Ascending aorta (tissue), 2 donors: Measurements from ENCODE around the gene LAMC1. TPM values are rescaled to one million over a fixed set of nuclear protein-coding genes. Genes with fewer than 3 reads are reported as not detected.

Source experiments
- DNase-seq, 2 donors: peaks; one replicate each; pipeline ENCODE4 v3.0.0-alpha.2; 2019; ENCODE audit warnings: low spot score in 2 of 2
- H3K27ac ChIP-seq, 2 donors: fragments of 200-600 bp; sonication (generic); one replicate each; pipeline ENCODE4 v1.5.1; 2016 to 2017; ENCODE audit warnings: mild to moderate bottlenecking in 1 of 2
- H3K27me3 ChIP-seq: fragments of 200-600 bp; sonication (generic); one replicate; pipeline ENCODE4 v1.5.1; 2017
- H3K36me3 ChIP-seq, 2 donors: fragments of 200-600 bp; sonication (generic); one replicate each; pipeline ENCODE4 v1.5.1; 2016
- H3K4me1 ChIP-seq, 2 donors: fragments of 200-600 bp; sonication (generic); one replicate each; pipeline ENCODE4 v1.5.1; 2016 to 2017; ENCODE audit warnings: mild to moderate bottlenecking in 1 of 2
- H3K4me3 ChIP-seq, 2 donors: fragments of 200-600 bp; sonication (generic); one replicate each; pipeline ENCODE4 v1.5.1; 2016 to 2017; ENCODE audit warnings: mild to moderate bottlenecking in 1 of 2
- H3K9me3 ChIP-seq, 2 donors: fragments of 200-600 bp; sonication (generic); one replicate each; pipeline ENCODE4 v1.5.1; 2016
- intact Hi-C: fragments of 100-400 bp; cut with DNase I; formaldehyde crosslinking; loops from one replicate; pipeline ENCODE4 v1.15.1; 2023
- total RNA-seq: library from RNA; depleted of rRNA; stranded (reverse); fragments of >200 nt; gene quantifications from one replicate; pipeline ENCODE4 v1.1.0, GENCODE V29; 2016
- TF ChIP-seq, protein P1 (sequence below), 3 experiments: fragments of 200-600 bp in 2 of 3; fragments of 450-650 bp in 1 of 3; sonication (generic) in 2 of 3; IDR thresholded peaks; one replicate each; pipeline ENCODE4 v1.5.1; 2016 to 2019; ENCODE audit warnings: antibody characterized with exemption in 3 of 3, mild to moderate bottlenecking in 1 of 3, moderate library complexity in 1 of 3

The LAMC1 gene
- total RNA-seq, 1 donor from 2014 or later: 166 TPM

DNA sequence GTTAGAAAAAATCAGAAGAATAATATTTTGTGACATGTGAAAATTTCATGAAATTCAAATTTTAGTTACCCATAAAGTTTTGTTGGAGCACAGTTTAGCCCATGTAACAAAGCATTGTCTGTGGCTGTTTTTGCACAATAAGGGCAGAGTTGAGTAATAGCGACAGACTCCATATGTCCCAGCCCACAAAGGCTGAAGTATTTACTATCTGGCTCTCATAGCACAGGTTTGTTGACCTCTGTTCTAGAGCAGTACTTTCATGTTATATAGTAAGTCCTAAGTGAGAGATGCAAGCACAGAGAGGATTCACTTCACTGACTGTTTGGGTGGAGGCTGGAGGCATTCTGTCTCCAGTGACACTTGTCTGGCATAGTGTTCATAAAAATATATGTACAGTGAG, 6.8 kb downstream of the LAMC1 start:
- no peaks in the 10 kb centered on the region for H3K9me3 ChIP-seq

DNA sequence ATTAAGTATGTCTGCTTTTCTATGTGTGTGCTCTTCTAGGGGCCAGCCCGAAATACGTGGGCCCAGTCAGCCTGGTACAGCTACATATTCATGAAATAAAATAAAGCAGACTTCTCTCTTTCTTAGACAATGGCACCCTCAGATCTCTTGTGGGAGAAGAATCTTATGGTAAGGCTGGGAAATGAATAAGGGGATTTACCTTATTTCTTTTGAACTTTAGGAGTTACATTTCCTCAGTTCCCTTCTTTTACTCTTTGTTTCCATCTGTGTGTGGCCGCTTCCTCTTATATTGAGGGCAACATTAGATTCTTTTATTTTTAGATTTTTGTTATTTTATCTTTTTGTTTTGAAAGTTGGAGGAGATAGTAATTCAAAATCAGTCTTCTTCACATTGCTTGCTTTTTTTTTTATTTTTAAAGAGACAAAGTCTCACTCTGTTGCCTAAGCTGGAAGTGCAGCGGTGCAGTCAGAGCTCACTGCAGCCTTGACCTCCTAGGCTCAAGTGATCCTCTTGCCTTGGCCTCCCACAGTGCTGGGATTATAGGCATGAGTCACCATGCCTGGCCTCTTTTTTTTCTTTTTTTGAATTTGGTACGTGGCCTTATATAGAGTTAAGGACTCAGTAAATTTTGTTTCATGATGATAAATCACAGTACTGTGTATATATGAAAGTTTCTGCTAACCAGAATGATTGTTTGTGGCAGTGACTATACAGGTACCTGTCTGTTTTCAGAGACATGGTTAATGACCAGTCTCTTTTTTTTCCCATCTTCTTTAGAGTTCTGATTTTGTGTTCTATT, 9.1 kb downstream of the LAMC1 start:
- TF ChIP-seq, protein P1, sequence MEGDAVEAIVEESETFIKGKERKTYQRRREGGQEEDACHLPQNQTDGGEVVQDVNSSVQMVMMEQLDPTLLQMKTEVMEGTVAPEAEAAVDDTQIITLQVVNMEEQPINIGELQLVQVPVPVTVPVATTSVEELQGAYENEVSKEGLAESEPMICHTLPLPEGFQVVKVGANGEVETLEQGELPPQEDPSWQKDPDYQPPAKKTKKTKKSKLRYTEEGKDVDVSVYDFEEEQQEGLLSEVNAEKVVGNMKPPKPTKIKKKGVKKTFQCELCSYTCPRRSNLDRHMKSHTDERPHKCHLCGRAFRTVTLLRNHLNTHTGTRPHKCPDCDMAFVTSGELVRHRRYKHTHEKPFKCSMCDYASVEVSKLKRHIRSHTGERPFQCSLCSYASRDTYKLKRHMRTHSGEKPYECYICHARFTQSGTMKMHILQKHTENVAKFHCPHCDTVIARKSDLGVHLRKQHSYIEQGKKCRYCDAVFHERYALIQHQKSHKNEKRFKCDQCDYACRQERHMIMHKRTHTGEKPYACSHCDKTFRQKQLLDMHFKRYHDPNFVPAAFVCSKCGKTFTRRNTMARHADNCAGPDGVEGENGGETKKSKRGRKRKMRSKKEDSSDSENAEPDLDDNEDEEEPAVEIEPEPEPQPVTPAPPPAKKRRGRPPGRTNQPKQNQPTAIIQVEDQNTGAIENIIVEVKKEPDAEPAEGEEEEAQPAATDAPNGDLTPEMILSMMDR (IDR thresholded peaks at IDR 0.05): no peak
- H3K9me3 ChIP-seq: no peaks in the 10 kb centered on the region
- H3K36me3 ChIP-seq: peaks cover 0 to 8% of the 10 kb centered on the region in 2 donors
- peaks cover 0 to 31% of the 10 kb centered on the region in 2 donors for H3K4me1 ChIP-seq
- H3K4me3 ChIP-seq: no peak overlapping the region
- no peak for DNase-seq
- peak overlapping the region; percentile 25 to 36 for H3K27ac ChIP-seq
- H3K27me3 ChIP-seq: no peaks in the 10 kb centered on the region
- intact Hi-C loops: no loop called here

More for the DNA sequence above, 6.8 kb downstream of the LAMC1 start:
- no peak for DNase-seq
- intact Hi-C loops: no loop called here
- H3K36me3 ChIP-seq: no peaks in the 10 kb centered on the region
- peaks cover 0 to 30% of the 10 kb centered on the region in 2 donors for H3K4me1 ChIP-seq
- no peak overlapping the region for H3K27ac ChIP-seq
- TF ChIP-seq, protein P1 (IDR thresholded peaks at IDR 0.05): no peak
- H3K27me3 ChIP-seq: no peaks in the 10 kb centered on the region
- no peak overlapping the region for H3K4me3 ChIP-seq

DNA sequence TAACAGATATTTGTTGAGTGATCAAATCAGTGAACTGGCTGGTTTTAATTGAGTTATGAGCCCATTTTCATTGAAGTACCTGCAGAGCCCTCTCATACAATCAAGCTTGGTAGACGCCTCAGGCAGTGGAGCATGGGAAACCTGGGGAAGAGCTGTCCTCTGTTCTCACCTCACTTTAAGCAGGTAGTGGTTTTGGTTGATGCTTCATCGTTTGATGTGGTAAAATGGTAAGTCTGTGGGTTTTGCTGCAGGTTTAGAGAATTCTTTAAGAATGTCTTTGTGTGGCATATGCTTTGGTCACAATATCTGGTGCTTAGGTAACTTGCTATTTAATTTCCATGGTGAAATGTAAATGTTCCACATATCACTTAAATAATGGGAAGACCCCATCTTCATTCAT, 10.0 kb downstream of the LAMC1 start:
- Histone ChIP-seq H3K4me3 (no peak overlapping the region), H3K36me3 (peaks cover 0 to 8% of the 10 kb centered on the region in 2 donors), H3K27ac (no peak overlapping the region), H3K4me1 (peaks cover 0 to 30% of the 10 kb centered on the region in 2 donors), H3K27me3 (no peaks in the 10 kb centered on the region), H3K9me3 (no peaks in the 10 kb centered on the region)
- TF ChIP-seq, protein P1 (IDR thresholded peaks at IDR 0.05): no peak
- intact Hi-C loops: no loop called here
- DNase-seq: no peak

DNA sequence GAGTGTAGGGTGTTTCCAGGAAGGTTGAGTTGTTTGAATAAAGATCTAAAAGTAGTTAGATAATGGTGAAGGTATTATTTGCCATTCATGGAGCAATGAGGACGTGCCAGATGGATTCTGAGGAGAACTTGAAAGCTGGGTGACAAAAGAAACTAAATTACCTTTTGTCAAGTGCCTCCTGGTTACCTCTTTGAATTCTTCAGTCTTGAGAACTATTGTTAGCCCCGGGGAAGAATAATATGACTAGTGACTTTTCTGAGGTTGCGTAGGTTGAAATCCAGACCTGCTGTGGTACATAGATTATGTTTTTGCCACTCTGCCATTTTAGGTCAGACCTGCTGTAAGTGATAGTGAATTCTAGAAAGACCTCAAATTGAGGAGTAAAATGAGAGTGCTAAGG, 11.5 kb downstream of the LAMC1 start:
- H3K9me3 ChIP-seq: no peaks in the 10 kb centered on the region
- peak overlapping the region in 1 of 2 donors; percentile 11 for H3K27ac ChIP-seq
- TF ChIP-seq, protein P1 (IDR thresholded peaks at IDR 0.05): no peak
- no peaks in the 10 kb centered on the region for H3K27me3 ChIP-seq
- H3K36me3 ChIP-seq: peaks cover 0 to 8% of the 10 kb centered on the region in 2 donors
- no peak overlapping the region for H3K4me3 ChIP-seq
- DNase-seq: no peak
- H3K4me1 ChIP-seq: peaks cover 0 to 20% of the 10 kb centered on the region in 2 donors
- intact Hi-C loops: no loop called here

DNA sequence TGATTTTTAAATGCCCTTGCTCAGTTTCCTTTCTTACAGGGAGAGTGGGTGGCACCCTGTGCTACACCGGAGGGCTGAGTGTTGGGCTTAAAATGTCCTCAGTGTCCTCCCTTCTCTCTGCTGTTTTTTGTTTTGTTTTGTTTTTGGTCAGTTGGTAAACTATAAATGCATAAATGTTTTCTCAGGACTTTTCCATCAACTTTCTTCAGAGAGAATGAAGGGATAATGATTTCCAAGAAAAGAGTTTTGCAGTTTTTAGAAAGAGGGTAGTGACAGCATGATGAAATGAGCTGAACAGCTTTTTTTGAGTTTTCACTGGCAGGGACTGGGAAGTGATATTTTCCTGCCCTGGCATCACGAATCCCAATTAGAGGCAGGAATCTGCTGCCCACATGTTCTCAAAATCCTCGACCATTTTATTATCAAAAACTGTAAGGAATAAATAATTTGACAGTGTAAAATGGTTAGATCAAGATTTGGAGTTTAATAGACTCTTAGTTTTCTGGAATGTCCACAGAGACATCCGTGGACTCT, 15.2 kb downstream of the LAMC1 start:
- DNase-seq: no peak
- Histone ChIP-seq H3K9me3 (no peaks in the 10 kb centered on the region), H3K4me3 (no peak overlapping the region), H3K36me3 (peaks cover 0 to 8% of the 10 kb centered on the region in 2 donors), H3K27me3 (no peaks in the 10 kb centered on the region), H3K4me1 (peaks cover 0 to 22% of the 10 kb centered on the region in 2 donors), H3K27ac (peak overlapping the region in 1 of 2 donors; percentile 16)
- TF ChIP-seq, protein P1 (IDR thresholded peaks at IDR 0.05): no peak
- intact Hi-C loops: no loop called here
